ENCODE data around the gene NALCN.

GRCh38 chr13:101398191-101398590 lies 18.1 kb downstream of the NALCN start:
- no peak for TF ChIP-seq CTCF (IDR thresholded peaks at IDR 0.05)
- no peak for TF ChIP-seq POLR2A (IDR thresholded peaks at IDR 0.05)

Data from body of pancreas (tissue), 4 donors.